Adipocyte (in vitro differentiated cells): ENCODE results near the gene SYTL3.

Experiments
- DNase-seq: peaks from one replicate; pipeline ENCODE4 v3.0.0-alpha.2; 2015; ENCODE audit warnings: low read depth
- H3K27me3 ChIP-seq: replicated peaks from 2 replicates; pipeline ENCODE4 v1.7.0; 2013; ENCODE audit warnings: mild to moderate bottlenecking, low read length, moderate library complexity; ENCODE audit not compliant: control insufficient read depth, insufficient read depth
- H3K36me3 ChIP-seq: 2 replicates; pipeline ENCODE4 v1.7.0; 2013; ENCODE audit warnings: low read length, mild to moderate bottlenecking, moderate library complexity; ENCODE audit not compliant: control insufficient read depth, insufficient read depth, severe bottlenecking
- H3K4me1 ChIP-seq: 2 replicates; pipeline ENCODE4 v1.7.0; 2013; ENCODE audit warnings: mild to moderate bottlenecking, low read length, moderate library complexity; ENCODE audit not compliant: control insufficient read depth, insufficient read depth
- H3K4me3 ChIP-seq: 2 replicates; pipeline ENCODE4 v1.7.0; 2013; ENCODE audit warnings: mild to moderate bottlenecking, low read length, moderate library complexity
- H3K9ac ChIP-seq: 2 replicates; pipeline ENCODE4 v1.7.0; 2013; ENCODE audit warnings: mild to moderate bottlenecking, low read length, moderate library complexity
- H3K9me3 ChIP-seq: 2 replicates; pipeline ENCODE4 v1.7.0; 2013; ENCODE audit warnings: mild to moderate bottlenecking, low read length, moderate library complexity; ENCODE audit not compliant: control insufficient read depth

The SYTL3 gene

GRCh38 chr6:158769771-158770432 is 120.0 kb downstream of the SYTL3 start:
- Histone ChIP-seq H3K9me3 (no peaks in the 10 kb centered on the region), H3K9ac (no peak overlapping the region), H3K4me3 (no peak overlapping the region), H3K4me1 (no peaks in the 10 kb centered on the region), H3K36me3 (no peaks in the 10 kb centered on the region), H3K27me3 (no peaks in the 10 kb centered on the region)
- DNase-seq: no peak

- Histone ChIP-seq H3K36me3 (no peaks in the 10 kb centered on the region), H3K9me3 (no peaks in the 10 kb centered on the region), H3K27me3 (no peaks in the 10 kb centered on the region), H3K4me1 (no peaks in the 10 kb centered on the region), H3K9ac (no peak overlapping the region), H3K4me3 (no peak overlapping the region)
- no peak for DNase-seq
Observed at GRCh38 chr6:158770533-158771330, 120.9 kb downstream of the SYTL3 start.

- H3K27me3 ChIP-seq: no peaks in the 10 kb centered on the region
- no peaks in the 10 kb centered on the region for H3K36me3 ChIP-seq
- H3K4me3 ChIP-seq: no peak overlapping the region
- H3K9me3 ChIP-seq: no peaks in the 10 kb centered on the region
- H3K4me1 ChIP-seq: no peaks in the 10 kb centered on the region
- H3K9ac ChIP-seq: no peak overlapping the region
- no peak for DNase-seq
Observed at GRCh38 chr6:158771399-158772152, 121.7 kb downstream of the SYTL3 start.

- Histone ChIP-seq H3K27me3 (no peaks in the 10 kb centered on the region), H3K36me3 (no peaks in the 10 kb centered on the region), H3K9me3 (no peaks in the 10 kb centered on the region), H3K9ac (no peak overlapping the region), H3K4me1 (no peaks in the 10 kb centered on the region), H3K4me3 (no peak overlapping the region)
- no peak for DNase-seq
Observed at GRCh38 chr6:158772172-158772571, 122.3 kb downstream of the SYTL3 start.

- no peak overlapping the region for H3K4me3 ChIP-seq
- no peaks in the 10 kb centered on the region for H3K36me3 ChIP-seq
- no peaks in the 10 kb centered on the region for H3K4me1 ChIP-seq
- DNase-seq: no peak
- H3K9ac ChIP-seq: no peak overlapping the region
- no peaks in the 10 kb centered on the region for H3K9me3 ChIP-seq
- H3K27me3 ChIP-seq: no peaks in the 10 kb centered on the region
Observed at GRCh38 chr6:158772851-158773371, 123.1 kb downstream of the SYTL3 start.

GRCh38 chr6:158773581-158774449 is 124.0 kb downstream of the SYTL3 start:
- Histone ChIP-seq H3K4me3 (no peak overlapping the region), H3K9me3 (no peaks in the 10 kb centered on the region), H3K27me3 (no peaks in the 10 kb centered on the region), H3K4me1 (no peaks in the 10 kb centered on the region), H3K9ac (no peak overlapping the region), H3K36me3 (no peaks in the 10 kb centered on the region)
- DNase-seq: no peak

GRCh38 chr6:158774717-158775449 is 125.0 kb downstream of the SYTL3 start:
- no peak overlapping the region for H3K4me3 ChIP-seq
- no peaks in the 10 kb centered on the region for H3K36me3 ChIP-seq
- H3K9ac ChIP-seq: no peak overlapping the region
- no peaks in the 10 kb centered on the region for H3K9me3 ChIP-seq
- H3K27me3 ChIP-seq: no peaks in the 10 kb centered on the region
- no peak for DNase-seq
- H3K4me1 ChIP-seq: no peaks in the 10 kb centered on the region

- DNase-seq: no peak
- Histone ChIP-seq H3K4me1 (no peaks in the 10 kb centered on the region), H3K9me3 (no peaks in the 10 kb centered on the region), H3K9ac (no peak overlapping the region), H3K36me3 (no peaks in the 10 kb centered on the region), H3K27me3 (no peaks in the 10 kb centered on the region), H3K4me3 (no peak overlapping the region)
Observed at GRCh38 chr6:158775832-158776231, 126.0 kb downstream of the SYTL3 start.

- Histone ChIP-seq H3K9ac (no peak overlapping the region), H3K27me3 (no peaks in the 10 kb centered on the region), H3K4me3 (no peak overlapping the region), H3K4me1 (no peaks in the 10 kb centered on the region), H3K9me3 (no peaks in the 10 kb centered on the region), H3K36me3 (no peaks in the 10 kb centered on the region)
- no peak for DNase-seq
Observed at GRCh38 chr6:158776737-158777136, 126.9 kb downstream of the SYTL3 start.

GRCh38 chr6:158777510-158777909 is 127.7 kb downstream of the SYTL3 start:
- H3K4me3 ChIP-seq: no peak overlapping the region
- no peak overlapping the region for H3K9ac ChIP-seq
- no peak for DNase-seq
- H3K4me1 ChIP-seq: no peaks in the 10 kb centered on the region
- no peaks in the 10 kb centered on the region for H3K9me3 ChIP-seq
- peaks cover 1% of the 10 kb centered on the region for H3K36me3 ChIP-seq
- no peaks in the 10 kb centered on the region for H3K27me3 ChIP-seq
